ENCODE measurements around the gene GOSR2. TPM values are rescaled to one million over a fixed set of nuclear protein-coding genes. Genes with fewer than 3 reads are reported as not detected.

GOSR2 gene
- polyA plus RNA-seq, 1 donor (not counting 4 experiments of a cell fraction or from before 2014, with no cell fraction given) = 48.6 TPM

DNA sequence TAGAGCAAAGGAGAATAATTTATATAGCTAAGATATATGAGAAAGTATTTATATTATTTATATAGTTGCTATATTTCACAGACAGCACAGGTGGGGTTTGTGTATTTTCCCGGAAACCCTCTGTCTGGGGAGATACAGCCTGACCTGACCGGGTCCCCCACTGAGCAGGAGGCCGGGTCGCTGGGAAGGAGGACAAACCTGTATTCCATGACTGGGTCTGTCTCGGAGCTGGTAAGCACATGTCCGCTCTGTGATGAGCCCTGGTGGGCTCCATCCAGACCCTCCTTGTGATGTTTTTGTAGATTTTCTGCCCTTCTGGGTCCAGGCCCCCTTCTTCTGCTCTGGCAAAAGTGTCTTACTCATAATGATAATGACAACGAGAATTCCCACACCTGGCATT is 43.9 kb upstream of the GOSR2 start:
- Histone ChIP-seq H3K4me1 (ENCODE audit: control insufficient read depth, extremely low read depth, insufficient read depth, low read length) (no peaks in the 10 kb centered on the region), H2AFZ (ENCODE audit: control insufficient read depth, low read length) (no peak overlapping the region), H3K4me3 (ENCODE audit: control insufficient read depth in 2 of 3, extremely low read depth in 1 of 3, insufficient read depth in 2 of 3, low read depth in 1 of 3, low read length in 3 of 3) (no peak overlapping the region), H3K79me2 (ENCODE audit: control insufficient read depth, insufficient read depth, low read length) (no peaks in the 10 kb centered on the region), H3K27me3 (ENCODE audit: control insufficient read depth, extremely low read depth, insufficient read depth, low read length) (peaks cover 6% of the 10 kb centered on the region), H3K9me3 (ENCODE audit: control insufficient read depth, low read depth, low read length) (no peaks in the 10 kb centered on the region), H4K20me1 (ENCODE audit: control insufficient read depth, extremely low read depth, insufficient read depth, low read length) (no peaks in the 10 kb centered on the region), H3K9ac (ENCODE audit: control insufficient read depth, extremely low read depth, insufficient read depth, low read length) (no peak overlapping the region), H3K9me1 (ENCODE audit: control insufficient read depth, extremely low read depth, insufficient read depth, low read length) (no peaks in the 10 kb centered on the region), H3K27ac (ENCODE audit: control insufficient read depth, insufficient read depth, low read length) (no peak overlapping the region), H3K36me3 (ENCODE audit: control insufficient read depth in 2 of 2, extremely low read depth in 1 of 2, insufficient read depth in 2 of 2, low read length in 2 of 2) (no peaks in the 10 kb centered on the region), H3K4me2 (ENCODE audit: control insufficient read depth, extremely low read depth, insufficient read depth, low read depth, low read length) (no peak overlapping the region)
- DNase-seq (ENCODE audit: low read depth, low spot score) (no peak), FAIRE-seq (no peak)
- dilution Hi-C loops (cut with MboI; ENCODE audit: extremely low pct_ligation_motif_present, low sequenced_read_pairs) = no loop called here
- TF ChIP-seq, protein P1, sequence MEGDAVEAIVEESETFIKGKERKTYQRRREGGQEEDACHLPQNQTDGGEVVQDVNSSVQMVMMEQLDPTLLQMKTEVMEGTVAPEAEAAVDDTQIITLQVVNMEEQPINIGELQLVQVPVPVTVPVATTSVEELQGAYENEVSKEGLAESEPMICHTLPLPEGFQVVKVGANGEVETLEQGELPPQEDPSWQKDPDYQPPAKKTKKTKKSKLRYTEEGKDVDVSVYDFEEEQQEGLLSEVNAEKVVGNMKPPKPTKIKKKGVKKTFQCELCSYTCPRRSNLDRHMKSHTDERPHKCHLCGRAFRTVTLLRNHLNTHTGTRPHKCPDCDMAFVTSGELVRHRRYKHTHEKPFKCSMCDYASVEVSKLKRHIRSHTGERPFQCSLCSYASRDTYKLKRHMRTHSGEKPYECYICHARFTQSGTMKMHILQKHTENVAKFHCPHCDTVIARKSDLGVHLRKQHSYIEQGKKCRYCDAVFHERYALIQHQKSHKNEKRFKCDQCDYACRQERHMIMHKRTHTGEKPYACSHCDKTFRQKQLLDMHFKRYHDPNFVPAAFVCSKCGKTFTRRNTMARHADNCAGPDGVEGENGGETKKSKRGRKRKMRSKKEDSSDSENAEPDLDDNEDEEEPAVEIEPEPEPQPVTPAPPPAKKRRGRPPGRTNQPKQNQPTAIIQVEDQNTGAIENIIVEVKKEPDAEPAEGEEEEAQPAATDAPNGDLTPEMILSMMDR (optimal IDR thresholded peaks at IDR 0.05 in 1 of 3, IDR thresholded peaks at IDR 0.05 in 1 of 3, conservative IDR thresholded peaks at IDR 0.05 in 1 of 3; ENCODE audit: extremely low read depth in 1 of 3, insufficient read depth in 2 of 3, low read length in 3 of 3) = no peak
- no peak for TF ChIP-seq EZH2 (IDR thresholded peaks at IDR 0.05; ENCODE audit: low read length)

GRCh38 chr17:46881015-46881414 is 41.9 kb upstream of the GOSR2 start:
- no peaks in the 10 kb centered on the region for H3K9me1 ChIP-seq (ENCODE audit: control insufficient read depth, extremely low read depth, insufficient read depth, low read length)
- H3K9me3 ChIP-seq (ENCODE audit: control insufficient read depth, low read depth, low read length) = no peaks in the 10 kb centered on the region
- no peak overlapping the region for H3K4me3 ChIP-seq (ENCODE audit: control insufficient read depth in 2 of 3, extremely low read depth in 1 of 3, insufficient read depth in 2 of 3, low read depth in 1 of 3, low read length in 3 of 3)
- H4K20me1 ChIP-seq (ENCODE audit: control insufficient read depth, extremely low read depth, insufficient read depth, low read length) = no peaks in the 10 kb centered on the region
- dilution Hi-C loops (cut with MboI; ENCODE audit: extremely low pct_ligation_motif_present, low sequenced_read_pairs) = no loop called here
- H2AFZ ChIP-seq (ENCODE audit: control insufficient read depth, low read length) = no peak overlapping the region
- H3K9ac ChIP-seq (ENCODE audit: control insufficient read depth, extremely low read depth, insufficient read depth, low read length) = no peak overlapping the region
- no peak overlapping the region for H3K4me2 ChIP-seq (ENCODE audit: control insufficient read depth, extremely low read depth, insufficient read depth, low read depth, low read length)
- DNase-seq (ENCODE audit: low read depth, low spot score) = no peak
- H3K27ac ChIP-seq (ENCODE audit: control insufficient read depth, insufficient read depth, low read length) = no peak overlapping the region
- peaks cover 10% of the 10 kb centered on the region for H3K27me3 ChIP-seq (ENCODE audit: control insufficient read depth, extremely low read depth, insufficient read depth, low read length)
- H3K79me2 ChIP-seq (ENCODE audit: control insufficient read depth, insufficient read depth, low read length) = no peaks in the 10 kb centered on the region
- no peaks in the 10 kb centered on the region for H3K36me3 ChIP-seq (ENCODE audit: control insufficient read depth in 2 of 2, extremely low read depth in 1 of 2, insufficient read depth in 2 of 2, low read length in 2 of 2)
- no peak for TF ChIP-seq EZH2 (IDR thresholded peaks at IDR 0.05; ENCODE audit: low read length)
- TF ChIP-seq, protein P1 (optimal IDR thresholded peaks at IDR 0.05 in 1 of 3, IDR thresholded peaks at IDR 0.05 in 1 of 3, conservative IDR thresholded peaks at IDR 0.05 in 1 of 3; ENCODE audit: extremely low read depth in 1 of 3, insufficient read depth in 2 of 3, low read length in 3 of 3) = no peak
- no peak for FAIRE-seq
- no peaks in the 10 kb centered on the region for H3K4me1 ChIP-seq (ENCODE audit: control insufficient read depth, extremely low read depth, insufficient read depth, low read length)

Data from keratinocyte (primary cell).